Epithelial cell of prostate (primary cell): Measurements from ENCODE around the gene POTEC.
"Not testable (repeated sequence)": the region's sequence is repeated elsewhere in the genome, so short reads cannot be mapped to it uniquely, and the experiment has no call there.

ENCODE experiments used
- DNase-seq: peaks from one replicate; pipeline ENCODE4 v3.0.0-alpha.2; 2011; ENCODE audit warnings: low read depth, low spot score
- H3K27ac ChIP-seq: fragments of 450-650 bp; 2 replicates; pipeline ENCODE4 v1.5.1; 2017; ENCODE audit warnings: mild to moderate bottlenecking

The POTEC gene

GRCh38 chr18:14543446-14543964 is at the start of gene POTEC:
Gene POTEC (minus strand): TSS chr18:14543600. CDS start chr18:14543146, 454 bp downstream.
- H3K27ac ChIP-seq, DNase-seq: not testable (repeated sequence)

DNA sequence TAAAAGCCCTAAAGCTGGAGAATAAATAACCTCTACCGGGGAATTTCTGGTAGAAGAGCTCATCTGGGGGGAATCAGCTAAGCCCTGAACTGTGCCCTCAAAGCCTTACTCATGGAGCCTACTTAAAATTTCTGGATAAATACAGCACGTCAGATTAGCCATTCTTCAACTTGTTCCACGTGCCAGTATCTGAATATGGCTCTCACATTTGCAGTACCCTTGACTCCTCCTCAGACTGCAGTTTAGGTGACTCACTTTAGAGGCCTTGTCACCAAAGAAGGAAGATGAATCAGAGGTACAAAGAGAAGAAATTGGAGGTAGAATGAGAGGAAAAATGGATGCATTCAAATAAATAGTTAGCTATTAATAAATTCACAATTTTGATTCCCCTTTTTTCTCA is 34.6 kb upstream of the POTEC start:
- no peak for DNase-seq

GRCh38 chr18:14559502-14559901 is 16.1 kb upstream of the POTEC start:
- H3K27ac ChIP-seq, DNase-seq: not testable (repeated sequence)

More for the DNA sequence above, 34.6 kb upstream of the POTEC start:
- no peak overlapping the region for H3K27ac ChIP-seq

DNA sequence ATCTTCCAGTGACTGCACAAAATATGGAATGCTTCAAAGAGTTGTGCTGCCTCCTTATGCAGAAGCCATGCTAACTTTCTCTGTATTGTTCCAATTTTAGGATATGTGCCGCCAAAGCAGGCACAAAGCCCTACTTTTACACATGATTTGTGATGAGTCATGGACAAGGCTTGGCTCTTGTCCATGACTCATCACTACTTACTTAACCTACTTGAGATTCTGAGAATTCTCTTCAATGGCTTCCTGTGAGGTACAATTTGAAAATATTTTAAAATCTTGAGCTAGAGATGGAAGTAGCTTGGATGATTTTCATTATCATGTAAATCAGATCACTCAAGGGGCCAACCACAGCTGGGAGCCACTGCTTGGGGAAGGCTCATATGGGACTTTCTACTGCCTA is 11.7 kb downstream of the POTEC start:
- not testable (repeated sequence) for H3K27ac ChIP-seq, DNase-seq

GRCh38 chr18:14510707-14511106 is 32.7 kb downstream of the POTEC start:
- not testable (repeated sequence) for DNase-seq, H3K27ac ChIP-seq

DNA sequence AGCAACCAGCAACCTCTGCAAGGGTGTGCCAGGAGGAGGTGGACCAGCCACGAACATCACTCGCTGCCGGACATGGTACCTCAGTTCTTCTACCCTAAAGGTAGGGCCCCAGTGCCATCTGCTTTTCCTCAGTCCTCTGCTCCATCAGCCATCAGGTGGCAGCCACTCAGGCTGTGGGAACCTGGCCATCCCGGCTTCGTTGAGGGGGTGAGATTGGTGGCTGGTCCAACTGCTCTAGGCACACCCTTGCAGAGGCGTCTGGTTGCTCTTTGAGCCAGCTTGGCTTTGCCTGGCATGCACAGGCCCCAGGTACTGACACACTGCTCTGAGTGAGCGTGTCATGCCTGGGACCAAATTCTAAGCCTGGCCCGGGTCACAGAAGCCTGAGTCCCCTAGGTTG is 39.7 kb downstream of the POTEC start:
- not testable (repeated sequence) for DNase-seq, H3K27ac ChIP-seq

- not testable (repeated sequence) for H3K27ac ChIP-seq, DNase-seq
Observed at GRCh38 chr18:14501894-14502293, 41.5 kb downstream of the POTEC start.

DNA sequence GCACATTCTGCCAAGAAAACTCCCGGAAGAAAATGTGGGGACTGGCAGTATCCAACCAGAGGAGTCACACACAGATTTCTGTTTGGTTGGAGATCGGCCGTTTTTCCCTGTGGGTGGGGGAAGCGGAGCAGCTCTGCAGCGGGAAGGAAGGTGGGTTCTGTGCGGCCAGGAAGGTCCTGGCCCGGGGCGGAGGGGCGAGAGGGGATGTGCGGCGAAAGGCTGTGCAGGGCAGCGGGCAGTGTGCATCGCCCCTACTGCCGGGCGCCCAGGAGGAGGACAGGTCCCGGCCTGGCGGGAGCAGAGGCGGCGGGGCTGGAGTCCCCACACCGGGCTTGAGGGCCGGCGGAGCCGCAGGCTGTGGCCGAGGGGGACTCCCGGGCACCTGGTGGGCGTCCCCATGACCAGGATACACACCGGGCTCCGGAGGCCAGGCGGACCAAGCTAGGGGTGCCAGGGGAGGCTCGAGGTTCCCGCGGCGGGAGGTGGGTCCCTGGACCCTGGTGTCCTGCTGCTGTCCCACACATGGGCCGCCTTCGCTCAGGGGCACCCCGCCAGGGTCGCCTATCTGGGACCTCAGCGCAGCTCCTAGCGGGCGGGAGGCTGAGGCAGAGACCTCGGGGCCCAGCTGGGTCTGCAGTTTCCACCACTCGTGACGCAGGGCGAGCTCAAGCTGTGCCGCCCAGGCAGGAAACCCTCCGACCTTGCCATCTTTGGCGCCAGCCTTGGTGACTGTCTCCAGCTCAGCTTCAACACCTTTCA is 54.0 kb downstream of the POTEC start:
- DNase-seq, H3K27ac ChIP-seq: not testable (repeated sequence)

DNA sequence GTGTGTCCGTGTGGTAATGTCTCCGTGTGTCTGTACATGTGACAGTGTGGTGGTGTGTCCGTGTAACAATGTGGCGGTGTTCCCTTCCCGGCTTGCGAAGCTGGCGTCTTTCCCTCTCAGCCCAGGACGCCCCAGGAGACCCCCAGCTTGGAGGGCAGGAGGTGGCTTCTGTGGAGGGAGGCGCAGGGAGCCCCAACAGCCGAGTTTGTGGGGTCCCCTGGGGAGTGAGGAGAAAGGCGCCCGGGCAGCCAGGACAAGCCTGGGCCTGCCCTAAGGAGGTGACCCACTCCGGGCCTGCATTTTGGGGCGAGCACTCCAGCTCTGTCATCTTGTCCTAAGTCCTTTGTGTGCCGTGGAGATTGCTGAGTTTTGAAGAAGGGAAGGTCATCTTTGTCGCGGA is 54.6 kb downstream of the POTEC start:
- not testable (repeated sequence) for DNase-seq, H3K27ac ChIP-seq

GRCh38 chr18:14486926-14487580 is 56.3 kb downstream of the POTEC start:
- DNase-seq, H3K27ac ChIP-seq: not testable (repeated sequence)

DNA sequence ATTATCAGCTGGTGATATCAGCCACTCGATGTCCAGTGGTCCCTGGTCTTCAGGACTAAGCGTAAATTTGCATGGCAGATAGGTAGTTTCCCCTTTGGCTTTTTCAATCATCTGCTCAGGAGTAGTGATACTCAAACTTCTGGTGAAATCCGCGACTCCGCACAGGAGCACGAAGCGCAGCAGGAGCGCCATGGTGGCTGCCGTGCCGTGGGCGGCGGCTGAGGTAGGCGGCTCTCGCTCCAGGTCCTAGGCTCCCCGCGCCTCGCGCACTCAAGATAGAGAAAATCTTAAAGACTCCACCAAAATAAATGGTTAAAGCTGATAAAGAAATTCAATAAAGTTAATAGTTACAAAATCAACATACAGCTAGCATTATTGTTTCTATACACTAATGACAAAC is 64.3 kb downstream of the POTEC start:
- DNase-seq, H3K27ac ChIP-seq: not testable (repeated sequence)

- not testable (repeated sequence) for H3K27ac ChIP-seq, DNase-seq
Observed at GRCh38 chr18:14475520-14475919, 67.9 kb downstream of the POTEC start.

GRCh38 chr18:14474752-14475151 is 68.6 kb downstream of the POTEC start:
- DNase-seq, H3K27ac ChIP-seq: not testable (repeated sequence)

DNA sequence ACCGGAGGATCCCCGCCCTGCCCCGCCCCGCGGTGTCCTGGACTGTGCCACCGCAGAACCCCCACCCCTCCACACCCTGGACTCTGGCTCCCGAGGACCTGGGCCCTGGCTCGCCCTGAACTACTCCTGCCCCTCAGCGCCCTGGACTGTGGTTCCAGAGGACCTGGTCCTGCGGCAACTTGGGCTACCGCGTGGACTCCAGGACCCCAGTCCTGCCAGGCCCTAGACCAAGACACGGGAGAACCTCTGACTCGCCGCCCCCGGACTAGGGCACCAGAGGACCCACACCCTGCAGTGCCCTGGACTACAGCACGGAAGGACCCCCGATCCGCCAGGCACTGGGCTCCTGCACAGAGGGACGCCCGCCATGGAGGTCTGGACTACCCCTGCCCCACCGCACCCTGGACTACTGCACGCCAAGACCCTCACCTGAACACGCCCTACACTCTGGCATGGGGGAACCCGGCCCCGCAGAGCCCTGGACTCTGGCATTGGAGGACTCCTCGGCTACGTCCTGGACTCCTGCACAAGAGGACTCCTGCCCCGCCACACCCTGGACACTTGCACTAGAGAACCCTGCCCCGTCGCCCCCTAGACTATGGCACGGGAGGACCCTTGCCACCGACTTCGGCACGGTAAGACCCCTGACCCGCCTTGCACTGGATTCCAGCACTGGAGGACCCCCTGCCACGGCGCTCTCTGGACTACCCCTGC is 69.2 kb downstream of the POTEC start:
- H3K27ac ChIP-seq, DNase-seq: not testable (repeated sequence)

GRCh38 chr18:14473250-14474006 is 70.0 kb downstream of the POTEC start:
- DNase-seq, H3K27ac ChIP-seq: not testable (repeated sequence)

- H3K27ac ChIP-seq, DNase-seq: not testable (repeated sequence)
Observed at GRCh38 chr18:14471286-14471685, 72.1 kb downstream of the POTEC start.

- not testable (repeated sequence) for DNase-seq
Observed at GRCh38 chr18:14470446-14470845, 73.0 kb downstream of the POTEC start.

GRCh38 chr18:14470046-14470445 is 73.4 kb downstream of the POTEC start:
- not testable (repeated sequence) for DNase-seq

More at GRCh38 chr18:14470446-14470845, 73.0 kb downstream of the POTEC start:
- not testable (repeated sequence) for H3K27ac ChIP-seq

GRCh38 chr18:14465989-14466388 is 77.4 kb downstream of the POTEC start:
- not testable (repeated sequence) for DNase-seq
- H3K27ac ChIP-seq, result peak overlapping the region; percentile 21

More at GRCh38 chr18:14470046-14470445, 73.4 kb downstream of the POTEC start:
- peak overlapping the region; percentile 18 for H3K27ac ChIP-seq
